H9 (cell line): Measurements from ENCODE around the gene DIP2C. TPM values are rescaled to one million over a fixed set of nuclear protein-coding genes. Genes with fewer than 3 reads are reported as not detected.

Experiments
- DNase-seq: peaks from one replicate; pipeline ENCODE4 v3.0.0-alpha.2; 2017
- H2AFZ ChIP-seq: one replicate; pipeline ENCODE4 v1.6.1; 2013; ENCODE audit warnings: mild to moderate bottlenecking, low read length, control low read depth, moderate library complexity
- H2AK5ac ChIP-seq: 2 replicates; pipeline ENCODE4 v1.6.1; 2013; ENCODE audit warnings: low read length, control low read depth, mixed read lengths; ENCODE audit not compliant: insufficient read length
- H2BK120ac ChIP-seq: one replicate; pipeline ENCODE4 v1.6.1; 2013; ENCODE audit warnings: low read depth, mild to moderate bottlenecking, low read length, control low read depth, inconsistent platforms; ENCODE audit not compliant: poor library complexity, severe bottlenecking
- H2BK12ac ChIP-seq: 2 replicates; pipeline ENCODE4 v1.6.1; 2013; ENCODE audit warnings: low read length, control low read depth, mixed read lengths, low read depth; ENCODE audit not compliant: insufficient read length
- H2BK15ac ChIP-seq: 2 replicates; pipeline ENCODE4 v1.6.1; 2013; ENCODE audit warnings: low read depth, low read length, control low read depth
- H2BK20ac ChIP-seq: one replicate; pipeline ENCODE4 v1.6.1; 2013; ENCODE audit warnings: low read depth, mild to moderate bottlenecking, low read length, control low read depth, inconsistent platforms; ENCODE audit not compliant: poor library complexity, severe bottlenecking
- H2BK5ac ChIP-seq: 2 replicates; pipeline ENCODE4 v1.6.1; 2013; ENCODE audit warnings: low read length, control low read depth, mixed read lengths; ENCODE audit not compliant: insufficient read length
- H3K14ac ChIP-seq: 2 replicates; pipeline ENCODE4 v1.6.1; 2013; ENCODE audit warnings: low read length, control low read depth; ENCODE audit not compliant: insufficient read depth
- H3K18ac ChIP-seq: 2 replicates; pipeline ENCODE4 v1.6.1; 2013; ENCODE audit warnings: low read depth, mild to moderate bottlenecking, mixed read lengths, low read length, control low read depth; ENCODE audit not compliant: insufficient read length
- H3K23ac ChIP-seq: 2 replicates; pipeline ENCODE4 v1.6.1; 2013; ENCODE audit warnings: low read length, control low read depth, mixed read lengths, low read depth; ENCODE audit not compliant: insufficient read length
- H3K23me2 ChIP-seq: 2 replicates; pipeline ENCODE4 v1.6.1; 2013; ENCODE audit warnings: low read depth, mild to moderate bottlenecking, mixed read lengths, low read length, control low read depth; ENCODE audit not compliant: insufficient read length, poor library complexity, severe bottlenecking
- H3K27ac ChIP-seq: 2 replicates; pipeline ENCODE4 v1.5.1; 2013; ENCODE audit warnings: low read length, control low read depth, mixed read lengths, low read depth; ENCODE audit not compliant: insufficient read length
- H3K27me3 ChIP-seq: 2 replicates; pipeline ENCODE4 v1.6.1; 2013; ENCODE audit warnings: low read length, control low read depth, inconsistent platforms; ENCODE audit not compliant: insufficient read depth
- H3K4ac ChIP-seq: 2 replicates; pipeline ENCODE4 v1.6.1; 2013; ENCODE audit warnings: low read depth, mild to moderate bottlenecking, control low read depth, inconsistent platforms, low read length, moderate library complexity
- H3K4me1 ChIP-seq: 2 replicates; pipeline ENCODE4 v1.6.1; 2013; ENCODE audit warnings: low read length, control low read depth, inconsistent platforms; ENCODE audit not compliant: insufficient read depth
- H3K4me2 ChIP-seq: 2 replicates; pipeline ENCODE4 v1.6.1; 2013; ENCODE audit warnings: low read length, control low read depth, mixed read lengths; ENCODE audit not compliant: insufficient read length, insufficient read depth
- H3K56ac ChIP-seq: 2 replicates; pipeline ENCODE4 v1.6.1; 2013; ENCODE audit warnings: low read depth, mild to moderate bottlenecking, mixed read lengths, low read length, control low read depth; ENCODE audit not compliant: insufficient read length
- H3K79me1 ChIP-seq: 2 replicates; pipeline ENCODE4 v1.6.1; 2013; ENCODE audit warnings: low read depth, mild to moderate bottlenecking, moderate library complexity, low read length, control low read depth, inconsistent platforms; ENCODE audit not compliant: insufficient read depth, poor library complexity, severe bottlenecking
- H3K79me2 ChIP-seq: 2 replicates; pipeline ENCODE4 v1.6.1; 2013; ENCODE audit warnings: low read length, control low read depth, inconsistent platforms; ENCODE audit not compliant: insufficient read depth
- H3K9ac ChIP-seq: 2 replicates; pipeline ENCODE4 v1.6.1; 2013; ENCODE audit warnings: low read length, control low read depth, mixed read lengths; ENCODE audit not compliant: insufficient read length; ENCODE audit errors: extremely low read depth
- H3K9me3 ChIP-seq: one replicate; pipeline ENCODE4 v1.6.1; 2013; ENCODE audit warnings: low read depth, low read length, inconsistent platforms; ENCODE audit not compliant: control insufficient read depth
- H3T11ph ChIP-seq: one replicate; pipeline ENCODE4 v1.6.1; 2013; ENCODE audit warnings: mild to moderate bottlenecking, low read length, control low read depth, inconsistent platforms
- H4K20me1 ChIP-seq: one replicate; pipeline ENCODE4 v1.6.1; 2013; ENCODE audit not compliant: control insufficient read depth, insufficient read length, insufficient read depth
- H4K5ac ChIP-seq: 2 replicates; pipeline ENCODE4 v1.6.1; 2013; ENCODE audit warnings: low read depth, mild to moderate bottlenecking, mixed read lengths, low read length, control low read depth; ENCODE audit not compliant: insufficient read length
- H4K8ac ChIP-seq: replicated peaks from 2 replicates; pipeline ENCODE4 v1.6.1; 2013; ENCODE audit warnings: low read length, control low read depth, mixed read lengths, low read depth; ENCODE audit not compliant: insufficient read length
- H4K91ac ChIP-seq: 2 replicates; pipeline ENCODE4 v1.6.1; 2013; ENCODE audit warnings: low read depth, mild to moderate bottlenecking, moderate library complexity, mixed read lengths, low read length, control low read depth; ENCODE audit not compliant: insufficient read length
- H3K27ac Mint-ChIP-seq, 3 experiments: 2 replicates in 2 of 3; 3 replicates in 1 of 3; pipeline ENCODE4 v1.8.0; 2020 to 2021; ENCODE audit warnings: mixed read lengths in 3 of 3, mild to moderate bottlenecking in 1 of 3, moderate library complexity in 1 of 3
- H3K27me3 Mint-ChIP-seq: 2 replicates; pipeline ENCODE4 v1.8.0; 2021; ENCODE audit warnings: low read depth, mild to moderate bottlenecking, moderate library complexity, mixed read lengths
- H3K36me3 Mint-ChIP-seq, 3 experiments: 2 replicates in 2 of 3; 3 replicates in 1 of 3; pipeline ENCODE4 v1.8.0; 2020 to 2021; ENCODE audit warnings: low read depth in 3 of 3, mixed read lengths in 3 of 3; ENCODE audit not compliant: insufficient read depth in 1 of 3
- H3K4me1 Mint-ChIP-seq, 2 experiments: 2 replicates each; pipeline ENCODE4 v1.8.0; 2020; ENCODE audit warnings: mixed read lengths in 2 of 2
- H3K4me3 Mint-ChIP-seq, 2 experiments: 2 replicates in 1 of 2; 3 replicates in 1 of 2; pipeline ENCODE4 v1.8.0; 2020 to 2021; ENCODE audit warnings: mild to moderate bottlenecking in 2 of 2, mixed read lengths in 2 of 2, moderate library complexity in 1 of 2
- H3K9me3 Mint-ChIP-seq, 2 experiments: 2 replicates in 1 of 2; 3 replicates in 1 of 2; pipeline ENCODE4 v1.8.0; 2020; ENCODE audit warnings: mild to moderate bottlenecking in 2 of 2, mixed read lengths in 2 of 2, moderate library complexity in 1 of 2
- CTCF ChIP-seq: fragments of 200-600 bp; sonication (generic); conservative IDR thresholded peaks from 3 replicates; pipeline ENCODE4 v1.8.0; 2021; ENCODE audit warnings: antibody characterized with exemption, mild to moderate bottlenecking
- WGBS: extraction: QIAGEN DNeasy Blood & Tissue Kit; methylation state at CpG from one replicate; pipeline ENCODE4 v1.1.7; 2013; ENCODE audit warnings: missing lambda C conversion rate, low lambda C conversion rate, mixed read lengths; ENCODE audit not compliant: insufficient read length; ENCODE audit errors: extremely low coverage; 5-methylcytosine and 5-hydroxymethylcytosine counted together
- total RNA-seq: library from RNA; stranded (reverse); gene quantifications from 2 replicates; pipeline ENCODE4 v1.2.1, GENCODE V29; 2021

DIP2C gene
- total RNA-seq, 1 experiment from 2014 or later, result 7.9 TPM

GRCh38 chr10:384538-385305 lies 304.7 kb downstream of the DIP2C start:
- no peak overlapping the region for H4K8ac ChIP-seq
- H3K27me3 Mint-ChIP-seq, result no peaks in the 10 kb centered on the region
- H3K27ac ChIP-seq, result no peak overlapping the region
- H3K9me3 ChIP-seq, result no peaks in the 10 kb centered on the region
- no peak for DNase-seq
- H3K4me3 Mint-ChIP-seq, result no peak overlapping the region
- no peak for TF ChIP-seq CTCF
- H3K56ac ChIP-seq, result no peak overlapping the region
- H3K23me2 ChIP-seq, result no peaks in the 10 kb centered on the region
- no peak overlapping the region for H3T11ph ChIP-seq
- no peak overlapping the region for H3K23ac ChIP-seq
- WGBS, result no CpG with 5 or more reads among the region's 27 CpGs
- H3K4me1 Mint-ChIP-seq, result no peaks in the 10 kb centered on the region
- no peak overlapping the region for H2BK20ac ChIP-seq
- no peak overlapping the region for H4K5ac ChIP-seq
- H4K20me1 ChIP-seq, result no peaks in the 10 kb centered on the region
- no peak overlapping the region for H3K4ac ChIP-seq
- H3K9me3 Mint-ChIP-seq, result 0 out of 5 replicates have a peak, but pooled peaks cover 0 to 2% of the 10 kb centered on the region in 2 experiments
- no peak overlapping the region for H2BK5ac ChIP-seq
- H3K4me2 ChIP-seq, result no peak overlapping the region
- H3K79me2 ChIP-seq, result no peaks in the 10 kb centered on the region
- no peak overlapping the region for H2BK15ac ChIP-seq
- H3K27ac Mint-ChIP-seq, result peak overlapping the region in 1 of 3 experiments; percentile 67; a peak in 1 of 7 replicates
- no peak overlapping the region for H2BK120ac ChIP-seq
- H3K4me1 ChIP-seq, result no peaks in the 10 kb centered on the region
- H3K36me3 Mint-ChIP-seq, result peaks cover 8 to 23% (median 23%) of the 10 kb centered on the region in 3 experiments; a peak in 6 of 7 replicates
- no peak overlapping the region for H3K18ac ChIP-seq
- no peak overlapping the region for H2AFZ ChIP-seq
- H3K79me1 ChIP-seq, result no peaks in the 10 kb centered on the region
- H3K9ac ChIP-seq, result no peak overlapping the region
- no peak overlapping the region for H2AK5ac ChIP-seq
- no peak overlapping the region for H2BK12ac ChIP-seq
- H3K14ac ChIP-seq, result no peak overlapping the region; the same call in 1 of the 2 replicates
- no peak overlapping the region for H4K91ac ChIP-seq
- H3K27me3 ChIP-seq, result no peaks in the 10 kb centered on the region
